Brain pericyte (primary cell): ENCODE measurements around the gene SCAP.

Experiments
- DNase-seq: peaks from one replicate; pipeline ENCODE4 v3.0.0-alpha.2; 2012; ENCODE audit warnings: low read depth, low spot score

The SCAP gene

DNA sequence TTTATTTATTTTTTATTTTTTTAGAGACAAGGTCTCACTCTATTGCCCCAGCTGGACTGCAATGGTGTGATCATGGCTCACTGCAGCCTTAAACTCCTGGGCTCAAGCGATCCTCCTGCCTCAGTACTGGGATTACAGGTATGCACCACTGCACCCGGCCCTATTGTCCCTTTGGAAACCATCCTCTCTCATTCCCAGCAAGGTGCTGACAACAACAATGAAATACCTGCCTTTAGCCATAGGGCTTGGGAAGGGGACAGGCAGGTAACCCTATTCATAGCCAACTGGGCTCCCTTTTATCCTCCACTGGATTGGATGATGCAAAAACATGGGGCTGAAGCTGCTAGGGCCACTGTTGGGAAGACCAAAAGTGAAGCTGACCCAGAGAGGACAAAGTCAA, 43.1 kb downstream of the SCAP start:
- DNase-seq: no peak

DNA sequence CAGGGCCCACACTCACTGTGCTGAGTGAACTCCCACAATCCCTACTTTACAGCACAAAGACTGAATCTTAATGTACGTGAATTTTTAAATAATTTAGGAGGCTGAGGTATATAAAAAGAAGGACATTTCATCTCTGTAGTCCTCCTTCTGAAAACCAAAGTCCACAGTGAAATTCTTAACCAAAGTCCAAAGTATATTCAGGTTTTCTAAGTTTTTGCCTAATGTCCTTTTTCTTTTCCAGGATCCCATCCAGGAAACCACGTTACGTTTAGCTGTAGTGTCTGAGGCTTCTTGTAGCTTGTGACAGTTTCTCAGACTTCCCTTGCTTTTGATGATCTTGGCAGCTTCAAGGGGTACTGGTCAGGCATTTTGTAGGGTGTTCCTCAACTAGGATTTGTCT, 44.5 kb downstream of the SCAP start:
- no peak for DNase-seq

DNA sequence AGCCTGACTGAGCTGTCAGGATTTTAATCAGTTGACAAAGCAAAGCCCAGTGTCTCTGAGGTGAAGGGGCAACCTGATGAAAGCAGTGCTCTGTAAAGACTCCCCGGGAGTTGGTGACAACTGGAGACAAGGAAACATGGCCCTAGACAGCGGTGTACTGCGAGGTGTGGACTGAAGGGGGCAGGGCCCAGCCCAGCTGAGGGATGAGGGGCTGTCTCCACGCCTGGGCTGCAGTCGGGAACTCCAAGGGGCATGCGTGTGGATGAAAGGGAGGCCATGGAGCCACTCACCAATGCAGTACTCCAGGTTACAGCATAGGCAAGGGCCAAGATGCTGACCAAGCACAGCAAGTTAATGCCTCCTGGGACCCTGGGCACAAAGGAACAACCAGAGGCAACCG, 45.1 kb downstream of the SCAP start:
- no peak for DNase-seq

DNA sequence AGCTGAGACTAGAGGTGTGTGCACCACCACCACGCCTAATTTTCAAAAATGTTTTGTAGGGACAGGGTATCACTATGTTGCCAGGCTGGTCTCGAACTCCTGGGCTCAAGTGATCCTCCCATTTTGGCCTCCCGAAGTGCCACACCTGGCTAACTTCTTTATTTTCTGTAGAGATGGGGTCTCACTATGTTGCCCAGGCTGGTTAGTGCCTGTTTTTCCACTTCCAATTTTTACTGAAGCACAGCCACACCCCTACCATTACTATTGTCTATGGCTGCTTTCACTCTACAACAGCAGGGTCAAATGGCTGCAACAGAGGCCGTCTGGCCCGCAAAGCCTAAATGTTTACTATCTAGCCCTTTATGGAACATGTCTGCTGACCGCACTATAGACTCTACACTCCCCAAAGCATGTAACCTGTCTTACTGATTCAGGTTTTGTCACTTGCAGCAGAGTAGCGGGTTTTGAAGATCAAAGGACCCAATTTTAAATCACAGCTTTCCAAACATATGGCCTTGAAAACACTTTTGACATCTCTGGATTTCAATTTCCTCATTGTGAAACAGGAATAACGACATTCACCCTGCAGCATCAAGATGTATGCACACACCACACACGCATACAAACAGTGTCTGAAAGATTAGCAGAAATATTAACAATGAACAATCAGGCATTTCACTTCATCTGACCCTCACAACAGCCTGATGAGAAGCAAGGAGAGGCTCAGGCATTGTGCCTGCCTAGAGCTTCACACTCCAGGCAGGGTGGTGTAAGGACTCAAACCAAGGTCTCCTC, 46.1 kb downstream of the SCAP start:
- DNase-seq: no peak

DNA sequence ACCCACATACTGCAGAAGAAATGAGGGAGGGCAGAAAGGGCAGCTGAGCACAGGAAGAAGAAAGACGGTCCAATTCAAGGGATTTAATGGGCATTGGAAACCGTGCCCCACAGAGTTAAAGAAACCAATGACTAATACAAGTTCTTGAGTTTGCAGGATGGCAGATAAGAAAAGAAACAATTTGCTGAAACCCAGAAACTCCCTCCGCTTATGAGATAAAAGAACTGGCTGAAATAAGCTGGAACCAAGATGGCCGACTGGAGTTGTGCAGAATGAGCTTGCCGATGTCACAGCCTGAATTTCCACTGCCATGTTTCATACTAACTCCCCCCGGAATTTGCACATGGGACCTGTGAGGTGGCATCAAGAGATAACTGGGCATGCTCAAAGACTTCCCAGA, 47.1 kb downstream of the SCAP start:
- DNase-seq: no peak

DNA sequence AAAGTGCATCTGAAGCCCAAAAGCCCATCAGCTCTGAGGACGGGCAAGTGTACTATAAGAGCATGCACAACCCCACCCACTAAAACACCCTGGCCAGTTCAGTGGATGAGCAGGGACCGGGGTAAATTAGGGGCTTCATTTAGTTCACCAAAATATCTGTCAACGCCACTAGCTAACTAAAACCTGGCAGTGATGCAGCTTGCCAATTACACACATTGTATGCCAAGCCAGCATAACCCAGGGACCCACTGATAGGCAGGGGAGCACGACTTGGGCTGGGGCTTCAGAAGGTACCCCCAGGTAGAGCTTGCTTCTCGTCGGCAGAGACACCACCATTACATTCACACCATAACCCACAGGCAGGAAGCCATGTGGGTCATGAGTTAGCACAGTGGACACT, 47.9 kb downstream of the SCAP start:
- DNase-seq: no peak

DNA sequence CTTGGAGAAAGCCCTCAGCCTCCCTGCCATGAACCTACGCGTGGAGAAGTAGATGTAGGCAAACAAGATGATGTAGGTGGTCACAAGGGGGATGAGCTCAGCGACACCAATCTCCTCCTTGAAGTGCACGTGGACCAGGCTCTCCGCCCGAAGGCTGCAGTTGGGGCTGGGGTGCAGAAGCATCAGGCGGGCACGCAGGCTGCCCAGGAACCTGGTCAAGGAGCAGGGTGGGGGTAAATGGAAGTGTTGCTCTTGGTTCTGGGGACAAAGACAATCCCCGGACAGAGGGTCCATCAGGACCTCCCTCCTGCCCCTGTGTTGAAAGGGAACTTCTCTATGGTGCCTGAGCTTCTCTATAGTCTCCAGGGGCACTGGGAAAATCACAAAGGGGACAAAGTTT, 49.8 kb downstream of the SCAP start:
- no peak for DNase-seq

DNA sequence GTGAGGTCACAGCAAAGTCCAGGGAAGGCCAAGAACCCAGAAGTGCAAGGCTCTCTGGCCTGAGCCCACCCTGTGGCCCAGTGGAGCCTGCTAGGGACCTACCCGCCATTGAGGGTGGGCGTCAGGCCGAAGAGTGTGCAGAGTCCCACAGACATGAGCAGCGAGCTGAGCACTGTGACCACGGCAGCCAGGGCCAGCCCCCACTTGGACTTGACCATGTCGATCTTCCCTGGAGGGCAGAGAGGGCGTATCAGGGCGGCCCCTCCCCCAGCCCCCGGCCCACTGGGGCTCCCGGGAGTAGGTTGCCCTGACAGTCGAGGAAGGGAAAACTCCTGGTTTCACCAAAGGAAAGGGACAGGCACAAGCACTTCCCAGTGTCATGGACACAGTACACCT, 50.4 kb downstream of the SCAP start:
- DNase-seq: no peak

DNA sequence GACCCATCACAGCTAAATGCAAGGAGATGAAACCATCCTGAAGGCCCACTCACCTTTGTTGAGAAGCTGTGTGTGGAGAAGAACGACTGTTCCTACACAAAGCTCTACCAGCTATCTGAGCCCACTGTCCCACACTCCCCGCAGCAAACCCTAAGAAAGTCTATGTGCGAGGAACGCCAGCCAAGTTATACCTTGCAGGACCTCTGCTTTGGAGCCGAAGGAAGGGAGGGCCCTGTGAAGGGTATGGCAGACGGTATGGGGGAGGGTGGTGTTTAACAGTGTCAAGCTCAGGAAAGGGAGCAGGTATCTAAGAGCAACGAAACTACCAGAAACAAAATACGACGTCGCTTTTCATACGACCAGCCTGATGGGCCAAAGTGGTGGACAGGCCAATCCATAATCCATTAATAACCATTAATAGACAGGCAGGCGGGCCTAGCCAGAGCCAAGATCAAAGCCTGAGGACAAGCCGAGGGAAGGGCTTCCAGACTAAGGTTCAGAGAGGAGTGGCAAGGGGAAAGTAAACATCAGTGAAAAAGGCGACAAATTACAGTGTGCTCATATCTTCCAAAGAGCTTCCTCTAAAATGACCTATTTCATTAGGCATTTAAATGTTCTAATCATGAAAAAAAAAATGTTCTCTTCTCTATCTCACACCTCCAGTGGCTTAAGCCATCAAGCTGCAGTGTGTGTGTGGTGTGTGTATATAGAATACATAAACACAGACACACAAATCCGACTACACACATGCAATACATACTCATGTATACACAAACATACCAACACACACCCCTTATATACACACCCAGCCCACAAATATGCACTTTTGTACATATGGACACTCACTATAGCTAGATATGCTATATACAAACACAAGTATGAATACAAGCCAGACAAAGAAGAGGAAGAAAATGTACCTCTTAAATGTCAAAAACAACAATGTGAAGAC, 51.0 kb downstream of the SCAP start:
- no peak for DNase-seq

DNA sequence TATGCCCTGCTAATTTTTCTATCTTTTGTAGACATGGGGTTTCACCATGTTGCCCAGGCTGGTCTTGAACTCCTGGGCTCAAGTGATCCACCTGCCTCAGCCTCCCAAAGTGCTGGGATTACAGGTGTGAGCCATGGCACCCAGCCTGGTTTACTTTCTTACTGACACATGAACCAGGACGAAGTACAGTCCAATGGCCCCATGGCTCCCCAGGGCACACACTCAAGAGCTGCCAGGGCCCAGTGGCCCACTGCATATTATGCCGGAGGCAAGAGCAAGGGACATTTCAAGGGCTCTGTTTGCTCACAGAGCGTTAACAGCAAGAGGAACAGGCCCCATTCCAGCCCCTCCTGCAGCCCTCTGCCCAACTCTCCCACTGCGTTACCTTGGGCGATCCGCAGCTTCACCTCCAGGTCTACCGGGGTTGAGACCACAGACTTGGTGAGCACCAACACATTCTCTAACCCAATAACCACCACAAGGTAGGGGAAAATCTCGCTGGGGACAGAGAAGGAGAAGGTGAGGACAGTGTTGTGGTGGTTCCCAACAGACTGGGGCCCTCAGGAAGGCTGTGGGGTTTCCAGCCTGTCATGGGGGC, 52.1 kb downstream of the SCAP start:
- DNase-seq: no peak

DNA sequence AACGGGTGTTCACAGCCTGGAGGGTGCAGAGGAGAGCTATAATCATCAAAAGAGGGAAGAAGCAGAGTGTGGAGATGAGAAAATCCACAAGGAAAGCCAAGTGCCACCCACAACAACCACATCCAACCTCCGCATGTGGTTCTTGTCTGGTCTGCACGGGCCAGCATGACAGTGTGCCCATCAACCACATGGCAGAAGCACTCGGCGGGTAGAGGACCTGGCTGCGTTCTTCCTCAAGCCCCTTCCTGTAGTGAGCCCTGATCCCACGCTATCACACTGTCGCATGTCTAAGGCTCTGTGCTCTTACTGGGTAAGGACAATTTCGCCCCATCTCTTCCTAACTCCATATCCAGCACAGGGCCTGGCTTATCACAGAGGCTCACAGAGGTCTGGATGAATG, 53.0 kb downstream of the SCAP start:
- no peak for DNase-seq

DNA sequence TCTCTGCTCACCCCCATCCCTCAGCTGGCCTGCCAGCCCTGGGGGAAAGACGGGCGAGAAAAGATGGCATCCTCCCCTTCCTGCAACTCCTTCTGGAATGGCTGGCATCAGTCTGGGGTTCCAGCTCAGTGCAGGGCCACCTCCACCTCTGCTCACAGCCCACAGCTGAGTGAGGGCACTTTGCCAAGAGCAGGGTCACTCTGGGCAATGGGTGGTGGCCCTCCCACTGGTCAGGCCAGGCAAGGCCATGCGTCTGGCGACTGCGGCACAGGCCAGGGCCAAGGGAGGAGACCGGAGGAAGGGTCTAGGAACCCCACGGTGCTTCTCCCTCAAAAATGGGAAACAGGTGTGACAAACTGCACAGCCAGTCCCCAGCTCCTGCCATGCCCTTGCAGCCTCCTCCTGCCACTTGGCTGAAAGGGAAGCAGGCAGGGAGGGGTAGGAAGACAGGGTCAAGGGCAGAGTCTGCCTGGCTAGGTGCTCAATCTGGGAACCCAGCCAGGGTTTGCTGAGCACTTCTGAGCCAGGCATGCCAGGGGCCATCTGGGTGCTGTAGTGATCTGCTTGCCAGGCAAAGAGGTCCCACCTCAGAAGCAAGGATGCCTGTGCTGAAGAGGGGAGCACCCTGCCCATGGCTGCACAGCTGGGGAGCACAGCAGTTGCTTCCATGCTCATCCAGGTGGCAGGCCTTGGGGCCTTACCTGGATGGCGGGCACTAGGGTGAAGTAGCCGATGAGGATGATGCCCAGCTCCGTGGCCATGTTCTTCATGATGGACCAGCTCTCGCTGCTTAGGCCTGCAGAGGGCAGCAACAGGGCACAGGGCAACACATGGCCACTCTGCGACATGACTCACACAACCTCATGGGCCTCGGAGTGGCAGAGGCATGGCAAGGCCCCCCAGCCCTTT, 53.7 kb downstream of the SCAP start:
- DNase-seq: no peak

DNA sequence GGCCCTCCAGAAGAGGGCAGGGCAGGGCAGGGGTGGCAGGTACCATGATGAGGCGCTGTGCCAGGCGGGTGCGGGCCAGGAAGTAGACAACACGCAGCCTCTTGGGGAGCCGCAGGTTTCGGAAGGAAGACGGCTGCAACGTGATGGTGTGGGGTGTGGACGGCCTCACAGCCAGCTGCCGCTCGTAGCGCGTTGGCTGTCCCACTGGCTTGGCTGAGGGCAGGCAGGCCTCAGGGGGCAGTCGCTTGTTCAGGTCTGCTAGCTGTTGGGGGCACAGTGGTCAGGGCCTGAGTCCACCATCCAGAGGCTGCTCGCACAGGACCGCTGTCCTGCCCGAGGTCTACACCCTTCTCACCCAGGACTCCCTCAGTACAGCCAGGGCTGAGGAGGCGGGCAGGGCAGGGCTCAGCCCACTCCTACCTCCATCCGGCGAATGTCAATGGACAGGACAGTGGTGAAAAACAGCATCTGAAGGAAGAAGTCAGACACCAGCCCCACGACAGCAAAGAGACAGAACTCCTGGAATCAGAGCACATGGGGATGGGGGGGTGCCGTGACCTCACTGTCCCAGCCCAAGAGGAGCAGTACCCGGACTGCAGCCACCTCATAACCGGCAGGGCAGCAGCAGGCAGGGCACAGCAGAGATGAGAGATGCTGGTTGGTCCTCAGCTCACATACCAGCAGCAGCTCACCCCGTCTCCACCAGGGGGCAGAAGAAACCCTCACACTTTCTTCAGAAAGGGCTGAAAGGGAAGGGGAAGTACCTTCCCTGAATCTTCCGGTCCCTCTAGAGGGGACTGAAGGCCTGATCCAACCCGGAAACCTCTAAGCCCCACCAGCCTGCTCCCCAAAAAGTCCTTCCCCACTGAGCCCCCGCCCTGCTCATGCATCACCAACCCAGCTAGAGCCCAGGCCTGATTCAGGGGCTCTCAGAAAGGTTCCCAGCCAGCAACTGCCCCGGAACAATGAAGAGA, 54.9 kb downstream of the SCAP start:
- peak; percentile 59 for DNase-seq

DNA sequence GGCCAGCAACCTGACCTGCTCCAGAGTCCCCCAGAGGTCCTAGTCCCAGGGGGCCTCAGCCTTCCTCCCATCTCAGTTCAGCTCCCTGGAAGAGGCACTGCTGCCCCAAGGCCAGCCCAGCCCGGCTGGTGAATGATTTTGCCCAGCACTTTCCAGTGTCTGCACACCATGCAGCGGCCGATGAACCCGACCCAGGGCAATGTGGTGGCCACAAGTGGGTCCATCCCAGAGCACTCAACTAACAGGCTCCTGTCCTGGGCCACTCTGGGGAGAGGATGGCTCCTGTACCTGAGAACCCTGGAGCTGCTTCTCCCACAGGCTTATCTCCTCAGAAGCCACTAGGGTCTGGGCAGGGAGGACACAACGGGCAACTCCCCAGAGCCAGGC, 55.7 kb downstream of the SCAP start:
- DNase-seq: no peak

DNA sequence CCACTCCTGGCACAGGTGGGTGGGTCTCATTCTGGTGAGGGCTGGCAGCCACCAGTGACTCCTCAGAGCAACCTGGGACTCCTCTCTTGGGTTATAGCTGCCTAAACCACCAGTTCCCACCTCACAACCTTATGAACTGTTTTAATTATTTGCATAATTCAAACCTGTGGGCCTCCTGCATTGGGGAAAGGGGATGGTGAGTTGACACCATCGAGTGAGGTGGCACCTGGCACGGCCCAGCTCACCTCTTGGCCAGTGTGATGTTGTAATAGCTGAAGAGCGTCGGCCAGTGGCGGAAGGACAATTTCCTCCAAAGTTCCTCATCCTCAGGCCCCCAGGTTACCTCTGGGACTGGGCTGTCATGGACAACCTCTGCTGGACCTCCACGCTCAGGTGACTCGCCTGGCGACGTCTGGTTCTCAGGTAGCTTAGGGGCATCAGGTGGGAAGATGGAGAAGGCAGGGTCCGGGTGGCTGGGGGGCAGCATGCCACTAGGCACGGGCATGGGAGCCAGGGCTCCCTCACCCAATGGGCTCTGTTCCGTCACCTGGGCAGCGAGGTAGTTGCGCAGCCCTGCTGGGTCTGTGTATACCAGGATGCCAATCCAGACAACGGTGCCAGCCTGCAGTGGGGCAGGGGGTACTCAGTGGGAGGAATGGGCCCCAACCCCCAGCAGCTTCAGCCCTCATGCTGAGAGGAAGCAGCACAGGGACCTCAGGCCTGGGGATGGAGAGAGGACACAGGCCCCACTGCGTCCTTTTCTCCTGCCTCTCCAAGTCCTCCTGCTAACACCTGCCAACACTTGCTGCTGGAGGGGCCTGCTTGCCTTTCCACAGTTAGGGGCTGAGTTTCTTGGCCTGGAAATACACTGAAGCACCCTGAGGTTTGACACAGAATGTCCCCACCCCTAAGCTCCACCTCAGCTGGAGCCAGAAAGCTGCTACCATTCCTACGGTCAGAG, 56.4 kb downstream of the SCAP start:
- no peak for DNase-seq

DNA sequence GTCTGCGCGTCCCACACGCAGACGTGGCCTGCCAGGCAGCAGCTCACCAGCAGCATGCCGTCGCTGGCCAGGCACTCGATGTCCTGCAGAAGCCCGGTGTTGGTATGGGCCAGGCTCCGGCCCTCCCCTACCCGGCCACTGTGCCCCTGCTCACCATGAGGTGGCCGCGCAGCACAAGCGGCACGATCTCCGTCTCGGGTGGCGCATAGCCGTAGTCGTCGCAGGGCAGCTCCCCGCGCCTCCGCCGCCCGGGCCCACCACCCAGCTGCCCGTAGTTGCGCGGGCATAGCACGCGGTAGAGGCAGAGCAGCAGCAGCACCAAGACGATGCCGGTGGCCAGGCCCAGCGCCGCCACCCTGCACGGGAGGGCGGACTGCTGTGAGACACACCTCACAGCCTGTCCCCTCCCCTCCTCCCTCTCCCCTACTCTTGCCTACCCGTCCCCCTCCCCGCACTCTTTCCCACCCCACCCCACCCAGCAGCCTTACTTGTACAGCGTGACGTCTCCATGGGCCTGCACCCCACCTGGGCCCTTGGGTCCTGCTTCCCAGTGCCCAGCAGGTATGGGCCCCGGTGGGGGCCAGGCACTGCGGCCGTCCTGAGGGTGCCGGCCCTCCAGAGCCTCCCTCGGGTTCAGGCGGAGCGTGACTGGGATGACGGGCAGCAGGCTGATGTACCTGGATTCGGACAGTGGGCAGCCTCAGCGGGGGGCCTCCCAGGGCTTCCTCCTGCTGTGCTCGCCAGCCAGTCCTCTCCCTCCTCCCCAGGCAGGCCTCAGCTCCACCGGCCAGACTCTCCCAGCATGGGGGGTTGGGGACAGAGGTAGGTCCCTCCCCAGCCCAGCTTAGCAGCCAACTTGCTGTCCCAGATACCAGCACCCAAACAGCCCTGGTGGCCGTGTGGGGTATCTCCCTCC, 57.3 kb downstream of the SCAP start:
- DNase-seq: no peak

DNA sequence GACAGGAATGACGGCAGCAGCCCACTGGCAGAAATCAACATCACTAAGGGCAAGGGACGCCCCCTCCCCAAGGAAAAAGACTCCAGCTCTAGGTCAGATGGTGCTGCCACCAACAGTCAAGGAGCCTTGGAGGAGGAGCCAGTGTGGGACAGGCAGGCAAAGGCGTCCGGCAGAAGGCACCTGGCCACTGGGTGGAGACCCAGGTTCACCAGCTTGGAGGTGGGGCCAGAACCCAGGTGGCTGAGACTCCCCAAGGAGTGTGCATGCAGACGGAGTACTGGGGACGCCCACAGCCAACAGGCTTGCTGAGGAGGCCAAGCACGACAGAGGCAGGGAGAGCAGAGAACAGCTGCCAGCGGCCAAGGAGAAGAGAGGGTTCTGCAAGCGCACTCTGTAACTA, 59.7 kb downstream of the SCAP start:
- no peak for DNase-seq
